Smooth muscle cell (in vitro differentiated cells): ENCODE measurements around the gene LDAF1. TPM values are rescaled to one million over a fixed set of nuclear protein-coding genes. Genes with fewer than 3 reads are reported as not detected.
"Not testable (repeated sequence)": the region's sequence is repeated elsewhere in the genome, so short reads cannot be mapped to it uniquely, and the experiment has no call there.

Source experiments
- DNase-seq: peaks from one replicate; lab custom pipeline; 2025; ENCODE audit not compliant: unreplicated experiment; lab: John Stamatoyannopoulos, UW
- H2AFZ ChIP-seq: fragments of 200-600 bp; sonication (generic); 2 replicates; pipeline ENCODE4 v1.6.0; 2016; ENCODE audit warnings: antibody characterized with exemption, low read depth, mild to moderate bottlenecking
- H3F3A ChIP-seq: fragments of 200-600 bp; sonication (generic); 2 replicates; pipeline ENCODE4 v1.6.0; 2017; ENCODE audit warnings: antibody characterized with exemption, low read depth
- H3K27ac ChIP-seq: fragments of 200-600 bp; sonication (generic); 2 replicates; pipeline ENCODE4 v1.5.1; 2016; ENCODE audit warnings: low read depth, mild to moderate bottlenecking
- H3K27me3 ChIP-seq: fragments of 200-600 bp; sonication (generic); 2 replicates; pipeline ENCODE4 v1.6.1; 2016; ENCODE audit warnings: low read depth, mild to moderate bottlenecking
- H3K36me3 ChIP-seq: fragments of 200-600 bp; sonication (generic); 2 replicates; pipeline ENCODE4 v1.5.1; 2016; ENCODE audit warnings: low read depth
- H3K4me1 ChIP-seq: fragments of 200-600 bp; sonication (generic); 2 replicates; pipeline ENCODE4 v1.5.1; 2016; ENCODE audit warnings: low read depth
- H3K4me2 ChIP-seq: fragments of 200-600 bp; sonication (generic); 2 replicates; pipeline ENCODE4 v1.6.0; 2016; ENCODE audit warnings: mild to moderate bottlenecking
- H3K4me3 ChIP-seq: fragments of 200-600 bp; sonication (generic); 2 replicates; pipeline ENCODE4 v1.5.1; 2016; ENCODE audit warnings: mild to moderate bottlenecking
- H3K79me2 ChIP-seq: fragments of 200-600 bp; sonication (generic); 2 replicates; pipeline ENCODE4 v1.6.0; 2016; ENCODE audit warnings: low read depth, mild to moderate bottlenecking
- H3K9ac ChIP-seq: fragments of 200-600 bp; sonication (generic); 2 replicates; pipeline ENCODE4 v1.6.0; 2016; ENCODE audit warnings: low read depth
- H3K9me3 ChIP-seq: fragments of 200-600 bp; sonication (generic); replicated peaks from 2 replicates; pipeline ENCODE4 v1.5.1; 2016; ENCODE audit warnings: low read depth
- H4K20me1 ChIP-seq: fragments of 200-600 bp; sonication (generic); 2 replicates; pipeline ENCODE4 v1.6.0; 2016; ENCODE audit warnings: low read depth
- WGBS: methylation state at CpG from one replicate; pipeline ENCODE4 v1.1.7; 2016; ENCODE audit warnings: low lambda C conversion rate; 5-methylcytosine and 5-hydroxymethylcytosine counted together
- polyA plus RNA-seq: library from polyadenylated mRNA; unstranded; fragments of >200 nt; fragmentation: Nextera tagmentation; extraction: Ambion mirVana; gene quantifications from 2 replicates; pipeline ENCODE4 v1.2.1, GENCODE V29; 2016
- total RNA-seq: library from RNA; depleted of rRNA; stranded (reverse); fragments of >200 nt; gene quantifications from 2 replicates; pipeline ENCODE4 v1.2.3, GENCODE V29; 2014
- TF ChIP-seq, protein P1 (sequence below): fragments of 200-600 bp; sonication (generic); IDR thresholded peaks from 2 replicates; pipeline ENCODE4 v1.5.1; 2017; ENCODE audit warnings: borderline replicate concordance, mild to moderate bottlenecking, antibody characterized with exemption; ENCODE audit not compliant: insufficient read depth, poor library complexity, severe bottlenecking

The LDAF1 gene
- total and polyA plus RNA-seq, 2 experiments from 2014 or later = 16.2 to 21.0 TPM

DNA sequence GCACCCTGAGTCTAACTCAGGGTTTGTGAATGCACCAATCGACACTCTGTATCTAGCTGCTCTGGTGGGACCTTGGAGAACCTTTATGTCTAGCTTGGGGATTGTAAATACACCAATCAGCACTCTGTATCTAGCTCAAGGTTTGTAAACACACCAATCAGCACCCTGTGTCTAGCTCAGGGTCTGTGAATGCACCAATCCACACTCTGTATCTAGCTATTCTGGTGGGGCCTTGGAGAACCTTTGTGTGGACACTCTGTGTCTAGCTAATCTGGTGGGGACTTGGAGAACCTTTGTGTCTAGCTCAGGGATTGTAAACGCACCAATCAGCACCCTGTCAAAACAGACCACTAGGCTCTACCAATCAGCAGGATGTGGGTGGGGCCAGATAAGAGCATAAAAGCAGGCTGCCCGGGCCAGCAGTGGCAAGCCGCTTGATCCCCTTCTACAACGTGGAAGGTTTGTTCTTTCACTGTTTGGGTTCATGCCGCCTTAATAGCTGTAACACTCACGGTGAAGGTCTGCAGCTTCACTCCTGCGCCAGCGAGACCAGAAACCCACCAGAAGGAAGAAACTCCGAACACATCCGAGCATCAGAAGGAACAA is 5.2 kb upstream of the LDAF1 start:
- H3K27ac ChIP-seq, H3F3A ChIP-seq, H3K4me2 ChIP-seq, H3K4me3 ChIP-seq, H3K9ac ChIP-seq, DNase-seq, H4K20me1 ChIP-seq, H3K4me1 ChIP-seq, H3K36me3 ChIP-seq, H3K9me3 ChIP-seq, H3K27me3 ChIP-seq, H2AFZ ChIP-seq, H3K79me2 ChIP-seq: not testable (repeated sequence)
- 96% methylated on average over 11 of the region's 11 CpGs for WGBS

DNA sequence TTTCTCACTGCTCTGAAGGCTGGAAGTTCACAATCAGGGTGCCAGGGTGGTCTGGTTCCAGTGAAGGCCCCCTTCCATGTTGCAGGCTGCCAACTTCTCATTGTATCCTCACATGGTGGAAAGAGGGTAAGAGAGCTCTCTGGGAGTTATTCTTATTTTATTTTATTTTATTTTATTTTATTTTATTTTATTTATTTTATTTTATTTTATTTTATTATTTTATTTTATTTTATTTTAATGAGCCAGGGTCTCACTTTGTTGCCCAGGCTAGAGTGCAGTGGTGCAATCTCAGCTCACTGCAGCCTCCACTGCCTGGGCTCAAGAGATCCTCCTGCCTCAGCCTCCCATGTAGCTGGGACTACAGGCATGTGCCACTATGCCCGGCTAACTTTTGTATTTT is 2.5 kb upstream of the LDAF1 start:
- not testable (repeated sequence) for H3K36me3 ChIP-seq, H3K4me3 ChIP-seq, H3K9me3 ChIP-seq, H3K4me2 ChIP-seq, H2AFZ ChIP-seq, H3K9ac ChIP-seq, H3K4me1 ChIP-seq, H3K27ac ChIP-seq, H4K20me1 ChIP-seq, H3K79me2 ChIP-seq, H3K27me3 ChIP-seq, H3F3A ChIP-seq, DNase-seq
- 85% methylated on average over 1 of the region's 1 CpG for WGBS

DNA sequence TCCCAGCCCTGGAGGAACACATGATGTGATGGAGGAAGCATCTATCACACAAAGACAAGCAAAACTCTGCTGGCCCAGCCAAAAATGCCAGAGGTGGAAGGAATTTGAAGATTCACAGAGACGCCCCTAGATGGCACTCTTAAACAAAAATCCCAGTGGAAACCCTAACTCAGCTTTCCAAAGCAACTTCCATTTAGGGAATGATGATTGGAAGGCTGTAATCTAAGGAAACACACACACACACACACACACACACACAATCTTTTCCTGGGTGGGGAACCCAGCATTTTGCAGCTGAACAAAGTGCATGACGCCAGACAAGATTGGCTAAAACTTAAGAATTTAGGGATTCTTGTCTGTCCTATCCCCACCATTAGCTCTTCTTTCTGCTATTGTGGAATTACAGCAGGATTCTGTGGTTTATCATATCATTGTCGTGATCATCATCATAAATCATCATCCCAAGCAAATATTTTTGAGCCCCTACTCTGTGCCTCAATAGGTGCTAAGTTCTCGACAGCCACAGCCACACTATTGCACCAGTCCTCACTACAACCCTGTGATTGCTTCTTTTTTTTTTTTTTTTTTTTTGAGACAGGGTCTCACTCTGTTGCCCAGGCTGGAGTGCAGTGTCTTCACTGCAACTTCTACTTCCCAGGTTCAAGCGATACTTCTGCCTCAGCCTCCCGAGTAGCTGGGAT is 1.6 kb upstream of the LDAF1 start:
- 64% methylated on average over 6 of the region's 6 CpGs for WGBS
- no peak overlapping the region for H3K27ac ChIP-seq
- H3K9me3 ChIP-seq = no peaks in the 10 kb centered on the region
- peaks cover 3% of the 10 kb centered on the region for H4K20me1 ChIP-seq
- TF ChIP-seq, protein P1, sequence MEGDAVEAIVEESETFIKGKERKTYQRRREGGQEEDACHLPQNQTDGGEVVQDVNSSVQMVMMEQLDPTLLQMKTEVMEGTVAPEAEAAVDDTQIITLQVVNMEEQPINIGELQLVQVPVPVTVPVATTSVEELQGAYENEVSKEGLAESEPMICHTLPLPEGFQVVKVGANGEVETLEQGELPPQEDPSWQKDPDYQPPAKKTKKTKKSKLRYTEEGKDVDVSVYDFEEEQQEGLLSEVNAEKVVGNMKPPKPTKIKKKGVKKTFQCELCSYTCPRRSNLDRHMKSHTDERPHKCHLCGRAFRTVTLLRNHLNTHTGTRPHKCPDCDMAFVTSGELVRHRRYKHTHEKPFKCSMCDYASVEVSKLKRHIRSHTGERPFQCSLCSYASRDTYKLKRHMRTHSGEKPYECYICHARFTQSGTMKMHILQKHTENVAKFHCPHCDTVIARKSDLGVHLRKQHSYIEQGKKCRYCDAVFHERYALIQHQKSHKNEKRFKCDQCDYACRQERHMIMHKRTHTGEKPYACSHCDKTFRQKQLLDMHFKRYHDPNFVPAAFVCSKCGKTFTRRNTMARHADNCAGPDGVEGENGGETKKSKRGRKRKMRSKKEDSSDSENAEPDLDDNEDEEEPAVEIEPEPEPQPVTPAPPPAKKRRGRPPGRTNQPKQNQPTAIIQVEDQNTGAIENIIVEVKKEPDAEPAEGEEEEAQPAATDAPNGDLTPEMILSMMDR = peak; percentile 69
- H3K4me2 ChIP-seq = no peak overlapping the region
- DNase-seq = no peak
- H2AFZ ChIP-seq = no peak overlapping the region
- H3K36me3 ChIP-seq = no peaks in the 10 kb centered on the region
- peaks cover 4% of the 10 kb centered on the region for H3K4me1 ChIP-seq
- no peaks in the 10 kb centered on the region for H3K79me2 ChIP-seq
- H3F3A ChIP-seq = no peaks in the 10 kb centered on the region
- no peak overlapping the region for H3K9ac ChIP-seq
- H3K4me3 ChIP-seq = no peak overlapping the region
- H3K27me3 ChIP-seq = no peaks in the 10 kb centered on the region

DNA sequence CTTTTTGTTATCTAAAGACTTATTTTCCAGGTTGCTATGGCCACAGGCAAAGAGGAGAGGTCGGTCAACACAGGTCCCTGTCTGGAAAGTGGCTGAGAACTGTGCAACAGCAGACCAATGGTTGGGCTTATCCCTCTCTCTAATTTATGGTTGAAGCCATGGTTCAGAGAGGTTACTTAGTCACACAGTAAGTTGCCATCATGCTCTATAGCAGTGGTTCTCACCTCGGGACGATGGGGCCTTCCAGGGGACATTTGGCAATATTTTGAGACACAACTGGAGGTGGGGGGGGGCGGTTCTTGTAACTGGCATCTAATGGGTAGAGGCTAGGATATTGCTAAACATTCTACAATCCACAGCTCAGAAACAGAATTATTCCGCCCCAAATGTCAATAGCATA is 842 bp upstream of the LDAF1 start:
- no peak for DNase-seq
- Histone ChIP-seq H3K4me2 (peak overlapping the region; percentile 94), H3K36me3 (no peaks in the 10 kb centered on the region), H3K27me3 (no peaks in the 10 kb centered on the region), H2AFZ (no peak overlapping the region), H3K9ac (no peak overlapping the region), H3K79me2 (no peaks in the 10 kb centered on the region), H3K4me1 (peaks cover 4% of the 10 kb centered on the region), H3K27ac (no peak overlapping the region), H3K4me3 (no peak overlapping the region), H3F3A (no peaks in the 10 kb centered on the region), H4K20me1 (peaks cover 3% of the 10 kb centered on the region), H3K9me3 (no peaks in the 10 kb centered on the region)
- 81% methylated on average over 5 of the region's 5 CpGs for WGBS
- TF ChIP-seq, protein P1 = no peak
